ENCODE data around the gene TLL2.

TLL2 gene

GRCh38 chr10:96517284-96517683 lies 3.6 kb upstream of the TLL2 start:
- no peak for DNase-seq (ENCODE audit: low read depth)
- no peak overlapping the region for H3K4me3 ChIP-seq (ENCODE audit: low read length)
- TF ChIP-seq CTCF (conservative IDR thresholded peaks at IDR 0.05; ENCODE audit: low read depth, low read length): no peak

DNA sequence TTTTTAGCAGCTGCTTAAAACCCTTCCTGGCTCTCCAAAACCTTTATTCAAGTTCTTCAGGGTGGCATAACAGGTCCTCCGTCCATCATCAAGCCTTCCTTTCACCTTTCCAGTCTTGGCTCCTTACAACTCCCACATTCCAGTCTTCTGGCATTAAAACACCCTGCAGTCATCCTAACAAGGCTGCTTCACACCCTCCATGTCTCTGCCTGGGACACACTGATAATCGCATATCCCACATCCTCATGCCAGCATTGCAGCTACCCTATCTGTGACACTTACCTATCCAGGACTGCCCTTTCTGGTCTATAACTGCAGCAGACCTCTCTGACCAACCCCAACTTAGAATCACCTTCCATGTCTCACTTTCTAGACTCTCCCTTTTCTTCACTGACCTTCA lies 2.6 kb upstream of the TLL2 start:
- H3K4me3 ChIP-seq (ENCODE audit: low read length): no peak overlapping the region
- no peak for DNase-seq (ENCODE audit: low read depth)
- no peak for TF ChIP-seq CTCF (conservative IDR thresholded peaks at IDR 0.05; ENCODE audit: low read depth, low read length)

DNA sequence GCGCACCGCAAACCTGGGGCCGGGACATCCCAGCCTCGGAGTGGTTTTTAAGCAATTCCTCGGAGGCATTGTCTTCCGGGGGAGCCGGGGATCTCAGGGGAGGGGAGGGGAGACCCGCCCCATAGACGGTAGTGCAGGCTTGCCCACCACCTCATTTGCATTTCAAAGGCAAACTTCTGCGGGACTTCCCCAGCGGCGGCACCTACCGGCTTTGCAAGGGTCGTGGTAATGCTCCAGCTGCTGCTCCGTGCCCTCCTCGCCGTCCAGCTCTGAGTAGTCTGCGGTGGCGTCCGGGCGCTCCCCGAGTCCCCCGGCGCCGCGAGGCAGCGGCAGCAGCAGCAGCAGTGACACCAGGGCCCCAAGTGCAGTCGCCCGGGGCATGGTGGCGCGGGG lies 425 bp downstream of the TLL2 start:
- H3K4me3 ChIP-seq (ENCODE audit: low read length): peak overlapping the region; percentile 47
- TF ChIP-seq CTCF (conservative IDR thresholded peaks at IDR 0.05; ENCODE audit: low read depth, low read length): no peak
- no peak for DNase-seq (ENCODE audit: low read depth)

GRCh38 chr10:96512524-96513304 lies 1.0 kb downstream of the TLL2 start:
- peak overlapping the region; percentile 47 for H3K4me3 ChIP-seq (ENCODE audit: low read length)
- no peak for DNase-seq (ENCODE audit: low read depth)
- no peak for TF ChIP-seq CTCF (conservative IDR thresholded peaks at IDR 0.05; ENCODE audit: low read depth, low read length)

DNA sequence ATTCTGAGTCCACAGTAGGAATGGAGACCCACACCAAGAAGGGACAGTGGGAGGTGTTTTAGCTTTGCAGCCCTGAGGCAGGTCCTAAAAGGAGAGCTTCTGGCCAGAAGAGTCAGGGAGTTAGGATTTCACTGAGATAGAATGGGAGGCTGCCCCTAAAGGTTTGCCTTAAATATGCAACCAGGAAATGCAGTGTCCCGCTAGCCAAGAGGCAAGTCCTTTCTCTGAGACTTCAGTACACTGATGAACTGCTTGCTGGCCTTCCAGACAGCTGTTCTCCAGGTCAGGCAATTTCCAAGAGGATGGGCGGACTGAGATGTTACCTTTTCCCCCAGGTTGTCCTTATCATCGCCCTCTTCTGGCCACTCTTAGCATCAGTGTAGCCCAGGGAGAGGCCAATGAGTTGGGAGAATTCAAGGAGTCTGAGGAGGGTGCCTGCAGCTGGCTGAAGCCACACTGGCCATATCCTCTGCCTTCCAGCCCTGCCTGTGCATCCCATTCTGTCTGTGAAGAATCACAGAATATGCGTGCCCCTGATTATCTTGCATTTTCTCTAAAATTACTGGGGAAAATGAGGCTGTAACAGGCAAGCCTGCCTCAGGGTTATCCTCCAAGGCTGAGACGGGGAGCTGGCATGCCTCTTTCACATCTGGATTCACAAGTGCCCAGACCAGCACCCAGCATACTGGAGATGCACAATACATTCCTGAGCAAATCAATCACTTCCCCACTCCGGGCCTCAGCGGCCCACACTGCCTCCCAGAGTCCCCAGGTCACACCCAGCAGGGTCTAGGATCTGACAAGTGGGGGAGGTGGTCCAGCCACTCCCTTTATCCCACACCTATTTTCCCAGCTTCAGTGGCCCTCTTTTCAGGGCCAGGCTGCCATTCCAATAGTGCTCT lies 2.4 kb downstream of the TLL2 start:
- peak; percentile 79 for TF ChIP-seq CTCF (conservative IDR thresholded peaks at IDR 0.05; ENCODE audit: low read depth, low read length)
- DNase-seq (ENCODE audit: low read depth): no peak

DNA sequence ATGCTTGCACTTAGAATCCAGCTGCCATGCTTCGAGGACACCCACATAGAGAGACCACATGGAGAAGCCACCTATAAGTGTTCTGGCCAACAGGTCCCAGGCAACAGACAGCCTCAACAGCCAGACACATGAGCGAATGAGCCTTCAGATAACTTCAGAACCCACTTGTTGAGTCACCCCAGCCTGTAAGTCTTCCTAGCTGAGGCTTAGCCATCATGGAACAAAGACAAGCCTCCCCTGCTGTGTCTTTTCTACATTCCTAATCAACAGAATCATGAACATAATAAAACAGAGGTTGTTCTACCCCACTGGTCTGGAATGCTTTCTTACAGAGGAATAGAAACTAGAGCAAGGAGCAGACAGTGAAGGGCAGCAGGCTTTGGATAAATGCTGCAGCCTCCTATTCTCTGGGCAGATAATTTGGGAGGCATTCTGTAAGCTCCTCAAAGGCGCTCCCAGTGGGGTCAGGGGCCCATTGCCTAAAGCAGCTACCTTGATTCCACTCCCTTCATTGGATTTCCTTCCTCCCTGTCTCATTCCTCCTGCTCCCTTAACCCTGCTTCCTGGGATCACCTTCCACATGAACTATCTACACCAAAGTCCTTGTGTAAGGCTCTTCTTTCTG lies 4.6 kb downstream of the TLL2 start:
- TF ChIP-seq CTCF (conservative IDR thresholded peaks at IDR 0.05; ENCODE audit: low read depth, low read length): no peak
- no peak for DNase-seq (ENCODE audit: low read depth)
- no peak overlapping the region for H3K4me3 ChIP-seq (ENCODE audit: low read length)

More for the DNA sequence above, 2.4 kb downstream of the TLL2 start:
- H3K4me3 ChIP-seq (ENCODE audit: low read length): no peak overlapping the region
